WTC11 (cell line): ENCODE measurements around the gene RAPSN.

Experiments used
- CTCF ChIP-seq: fragments of 200-600 bp; IDR thresholded peaks from 2 replicates; pipeline ENCODE4 v1.8.0; 2022; ENCODE audit warnings: antibody characterized with exemption
- MAX ChIP-seq: sonication (generic); formaldehyde crosslinking; IDR thresholded peaks from 2 replicates; pipeline ENCODE4 v1.8.0; 2022; ENCODE audit warnings: mild to moderate bottlenecking, missing genetic modification reagents
- NR1H2 ChIP-seq: sonication (generic); formaldehyde crosslinking; IDR thresholded peaks from 2 replicates; pipeline ENCODE4 v1.9.0; 2021; ENCODE audit warnings: mild to moderate bottlenecking, moderate library complexity, missing genetic modification reagents

GRCh38 chr11:47460571-47461235 lies 11.8 kb upstream of the RAPSN start:
- no peak for TF ChIP-seq NR1H2
- no peak for TF ChIP-seq CTCF
- TF ChIP-seq MAX (CRISPR knock-in tag), result no peak
